ENCODE results near the gene MTERF4. TPM values are rescaled to one million over a fixed set of nuclear protein-coding genes. Genes with fewer than 3 reads are reported as not detected.

MTERF4 gene
- total and polyA plus RNA-seq, 10 of the 15 experiments (the other 5 are each of a cell fraction or from before 2014, with no cell fraction given) = 36.7 to 69.1 (median 45.5) TPM

DNA sequence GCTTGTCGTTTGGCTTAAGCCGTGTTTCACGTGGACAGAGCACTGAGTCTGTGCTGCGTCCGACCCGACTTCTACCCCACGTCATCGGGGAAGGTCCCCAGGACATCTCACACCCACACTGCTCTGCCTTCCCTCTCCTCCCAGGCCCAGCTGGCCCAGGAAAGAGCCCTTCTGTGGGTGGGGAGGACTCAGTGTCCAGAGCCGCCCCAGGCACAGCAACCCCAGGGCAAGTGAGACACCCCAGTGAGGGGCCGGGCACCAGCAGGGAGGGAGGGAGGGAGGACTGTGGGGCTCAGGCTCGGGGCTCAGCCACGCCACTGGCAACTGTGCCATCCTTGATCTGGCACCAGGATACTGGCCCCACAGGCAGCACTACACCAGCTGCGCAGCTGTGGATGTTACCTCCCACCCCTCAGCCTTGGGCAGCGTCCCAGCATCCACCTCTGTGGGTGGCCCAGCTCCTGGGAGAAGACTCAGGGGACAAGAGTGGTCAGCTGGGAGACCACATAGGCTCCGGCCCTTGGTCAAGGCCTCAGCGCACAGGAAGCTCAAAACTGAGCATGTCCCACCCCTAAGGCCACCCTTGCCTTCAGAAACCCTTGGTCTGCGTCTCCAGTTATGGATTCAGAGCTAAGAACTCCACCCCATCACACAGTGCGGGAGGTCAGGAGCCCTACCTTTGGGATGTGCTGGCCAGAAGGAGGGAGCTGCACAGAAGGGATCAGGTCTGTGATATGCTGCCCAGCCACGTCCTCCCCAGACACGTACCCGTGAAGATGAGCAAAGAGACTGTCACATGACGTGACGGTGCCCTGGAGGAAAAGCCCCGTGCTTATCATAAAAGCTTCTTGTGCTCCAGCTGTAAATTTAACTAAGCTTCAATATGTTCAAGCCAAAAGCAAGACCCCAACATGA is 35.4 kb upstream of the MTERF4 start (continued):
- TF ChIP-seq, protein P1, sequence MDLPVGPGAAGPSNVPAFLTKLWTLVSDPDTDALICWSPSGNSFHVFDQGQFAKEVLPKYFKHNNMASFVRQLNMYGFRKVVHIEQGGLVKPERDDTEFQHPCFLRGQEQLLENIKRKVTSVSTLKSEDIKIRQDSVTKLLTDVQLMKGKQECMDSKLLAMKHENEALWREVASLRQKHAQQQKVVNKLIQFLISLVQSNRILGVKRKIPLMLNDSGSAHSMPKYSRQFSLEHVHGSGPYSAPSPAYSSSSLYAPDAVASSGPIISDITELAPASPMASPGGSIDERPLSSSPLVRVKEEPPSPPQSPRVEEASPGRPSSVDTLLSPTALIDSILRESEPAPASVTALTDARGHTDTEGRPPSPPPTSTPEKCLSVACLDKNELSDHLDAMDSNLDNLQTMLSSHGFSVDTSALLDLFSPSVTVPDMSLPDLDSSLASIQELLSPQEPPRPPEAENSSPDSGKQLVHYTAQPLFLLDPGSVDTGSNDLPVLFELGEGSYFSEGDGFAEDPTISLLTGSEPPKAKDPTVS (IDR thresholded peaks at IDR 0.05; ENCODE audit: low read depth, low read length) = no peak
- no peak for TF ChIP-seq EGR1 (IDR thresholded peaks at IDR 0.05; ENCODE audit: borderline replicate concordance in 1 of 2, low read depth in 2 of 2, low read length in 2 of 2)
- TF ChIP-seq, protein P2, sequence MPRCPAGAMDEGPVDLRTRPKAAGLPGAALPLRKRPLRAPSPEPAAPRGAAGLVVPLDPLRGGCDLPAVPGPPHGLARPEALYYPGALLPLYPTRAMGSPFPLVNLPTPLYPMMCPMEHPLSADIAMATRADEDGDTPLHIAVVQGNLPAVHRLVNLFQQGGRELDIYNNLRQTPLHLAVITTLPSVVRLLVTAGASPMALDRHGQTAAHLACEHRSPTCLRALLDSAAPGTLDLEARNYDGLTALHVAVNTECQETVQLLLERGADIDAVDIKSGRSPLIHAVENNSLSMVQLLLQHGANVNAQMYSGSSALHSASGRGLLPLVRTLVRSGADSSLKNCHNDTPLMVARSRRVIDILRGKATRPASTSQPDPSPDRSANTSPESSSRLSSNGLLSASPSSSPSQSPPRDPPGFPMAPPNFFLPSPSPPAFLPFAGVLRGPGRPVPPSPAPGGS (IDR thresholded peaks at IDR 0.05; ENCODE audit: borderline replicate concordance, insufficient read depth, low read depth, low read length, poor library complexity, severe bottlenecking) = no peak
- TF ChIP-seq CBX3 (IDR thresholded peaks at IDR 0.05; ENCODE audit: borderline replicate concordance, low read depth) = no peak
- TF ChIP-seq, protein P3, sequence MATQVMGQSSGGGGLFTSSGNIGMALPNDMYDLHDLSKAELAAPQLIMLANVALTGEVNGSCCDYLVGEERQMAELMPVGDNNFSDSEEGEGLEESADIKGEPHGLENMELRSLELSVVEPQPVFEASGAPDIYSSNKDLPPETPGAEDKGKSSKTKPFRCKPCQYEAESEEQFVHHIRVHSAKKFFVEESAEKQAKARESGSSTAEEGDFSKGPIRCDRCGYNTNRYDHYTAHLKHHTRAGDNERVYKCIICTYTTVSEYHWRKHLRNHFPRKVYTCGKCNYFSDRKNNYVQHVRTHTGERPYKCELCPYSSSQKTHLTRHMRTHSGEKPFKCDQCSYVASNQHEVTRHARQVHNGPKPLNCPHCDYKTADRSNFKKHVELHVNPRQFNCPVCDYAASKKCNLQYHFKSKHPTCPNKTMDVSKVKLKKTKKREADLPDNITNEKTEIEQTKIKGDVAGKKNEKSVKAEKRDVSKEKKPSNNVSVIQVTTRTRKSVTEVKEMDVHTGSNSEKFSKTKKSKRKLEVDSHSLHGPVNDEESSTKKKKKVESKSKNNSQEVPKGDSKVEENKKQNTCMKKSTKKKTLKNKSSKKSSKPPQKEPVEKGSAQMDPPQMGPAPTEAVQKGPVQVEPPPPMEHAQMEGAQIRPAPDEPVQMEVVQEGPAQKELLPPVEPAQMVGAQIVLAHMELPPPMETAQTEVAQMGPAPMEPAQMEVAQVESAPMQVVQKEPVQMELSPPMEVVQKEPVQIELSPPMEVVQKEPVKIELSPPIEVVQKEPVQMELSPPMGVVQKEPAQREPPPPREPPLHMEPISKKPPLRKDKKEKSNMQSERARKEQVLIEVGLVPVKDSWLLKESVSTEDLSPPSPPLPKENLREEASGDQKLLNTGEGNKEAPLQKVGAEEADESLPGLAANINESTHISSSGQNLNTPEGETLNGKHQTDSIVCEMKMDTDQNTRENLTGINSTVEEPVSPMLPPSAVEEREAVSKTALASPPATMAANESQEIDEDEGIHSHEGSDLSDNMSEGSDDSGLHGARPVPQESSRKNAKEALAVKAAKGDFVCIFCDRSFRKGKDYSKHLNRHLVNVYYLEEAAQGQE (IDR thresholded peaks at IDR 0.05; ENCODE audit: low read depth, low read length) = no peak
